GM23248 (cell line): ENCODE data around the gene SGTA. TPM values are rescaled to one million over a fixed set of nuclear protein-coding genes. Genes with fewer than 3 reads are reported as not detected.

Experiments used
- DNase-seq: peaks from one replicate; pipeline ENCODE4 v3.0.0-alpha.2; 2015
- H2AFZ ChIP-seq: fragments of 200-600 bp; sonication (generic); 2 replicates; pipeline ENCODE4 v1.6.1; 2016; ENCODE audit warnings: antibody characterized with exemption
- H3F3A ChIP-seq: fragments of 200-600 bp; sonication (generic); 2 replicates; pipeline ENCODE4 v1.6.1; 2016; ENCODE audit warnings: mild to moderate bottlenecking, antibody characterized with exemption, mixed run types; ENCODE audit not compliant: insufficient read depth
- H3K27ac ChIP-seq: fragments of 200-600 bp; sonication (generic); 2 replicates; pipeline ENCODE4 v1.5.1; 2016; ENCODE audit warnings: mild to moderate bottlenecking
- H3K27me3 ChIP-seq: fragments of 200-600 bp; sonication (generic); replicated peaks from 2 replicates; pipeline ENCODE4 v1.6.1; 2016; ENCODE audit warnings: mild to moderate bottlenecking; ENCODE audit not compliant: insufficient read depth
- H3K36me3 ChIP-seq: fragments of 200-600 bp; sonication (generic); 2 replicates; pipeline ENCODE4 v1.6.1; 2016; ENCODE audit warnings: low read depth, mild to moderate bottlenecking
- H3K4me1 ChIP-seq: fragments of 200-600 bp; sonication (generic); 2 replicates; pipeline ENCODE4 v1.6.1; 2016; ENCODE audit warnings: mild to moderate bottlenecking; ENCODE audit not compliant: insufficient read depth
- H3K4me2 ChIP-seq: fragments of 200-600 bp; sonication (generic); one replicate; pipeline ENCODE4 v1.6.1; 2016; ENCODE audit warnings: mild to moderate bottlenecking; ENCODE audit not compliant: unreplicated experiment
- H3K4me3 ChIP-seq: fragments of 200-600 bp; sonication (generic); 2 replicates; pipeline ENCODE4 v1.5.1; 2016; ENCODE audit warnings: mild to moderate bottlenecking
- H3K79me2 ChIP-seq: fragments of 200-600 bp; sonication (generic); 2 replicates; pipeline ENCODE4 v1.6.1; 2016; ENCODE audit warnings: mild to moderate bottlenecking; ENCODE audit not compliant: insufficient read depth
- H3K9ac ChIP-seq: fragments of 200-600 bp; sonication (generic); 2 replicates; pipeline ENCODE4 v1.6.1; 2016; ENCODE audit warnings: mild to moderate bottlenecking
- H3K9me2 ChIP-seq: fragments of 200-600 bp; sonication (generic); 2 replicates; pipeline ENCODE4 v1.6.1; 2016; ENCODE audit warnings: mixed run types, mild to moderate bottlenecking, moderate library complexity; ENCODE audit not compliant: insufficient read depth
- H3K9me3 ChIP-seq: fragments of 200-600 bp; sonication (generic); one replicate; pipeline ENCODE4 v1.6.1; 2017; ENCODE audit warnings: low read depth
- H4K20me1 ChIP-seq: fragments of 200-600 bp; sonication (generic); 2 replicates; pipeline ENCODE4 v1.6.0; 2016; ENCODE audit not compliant: insufficient read depth
- EZH2 ChIP-seq: fragments of 200-600 bp; sonication (generic); IDR thresholded peaks from 2 replicates; pipeline ENCODE4 v1.6.1; 2018; ENCODE audit warnings: antibody characterized with exemption, mild to moderate bottlenecking; ENCODE audit not compliant: insufficient read depth, poor library complexity, severe bottlenecking
- EZH2phosphoT487 ChIP-seq: fragments of 200-600 bp; sonication (generic); IDR thresholded peaks from 2 replicates; pipeline ENCODE4 v1.6.1; 2018; ENCODE audit warnings: antibody characterized with exemption, moderate library complexity, mild to moderate bottlenecking, low read depth; ENCODE audit not compliant: insufficient read depth
- WGBS, 2 experiments: methylation state at CpG; one replicate each; pipeline ENCODE4 v1.1.6; 2015 to 2017; ENCODE audit warnings: low lambda C conversion rate in 2 of 2, low coverage in 1 of 2; ENCODE audit errors: missing lambda C conversion rate in 2 of 2; 5-methylcytosine and 5-hydroxymethylcytosine counted together
- in situ Hi-C: fragments of 300-500 bp; cut with MboI; formaldehyde crosslinking; loops from 2 replicates; pipeline ENCODE4 v1.15.0; 2020
- polyA plus RNA-seq: library from polyadenylated mRNA; unstranded; fragments of >200 nt; fragmentation: Nextera tagmentation; extraction: Ambion mirVana; gene quantifications from 2 replicates; pipeline ENCODE4 v1.2.1, GENCODE V29; 2016
- total RNA-seq: library from RNA; depleted of rRNA; stranded (reverse); fragments of >200 nt; shearing (Covaris generic); gene quantifications from 2 replicates; pipeline ENCODE4 v1.2.3, GENCODE V29; 2014

The SGTA gene
- total and polyA plus RNA-seq, 2 experiments from 2014 or later: 57.5 to 66.2 TPM

GRCh38 chr19:2755811-2756210 lies 27.3 kb downstream of the SGTA start:
- H3K9me3 ChIP-seq: no peaks in the 10 kb centered on the region
- 95 to 96% methylated on average over 16 of the region's 16 CpGs for WGBS, 2 experiments
- in situ Hi-C loops: no loop called here

GRCh38 chr19:2755448-2755705 lies 27.7 kb downstream of the SGTA start:
- H3K79me2 ChIP-seq: no peaks in the 10 kb centered on the region
- DNase-seq: no peak
- no peaks in the 10 kb centered on the region for H3F3A ChIP-seq
- no peak overlapping the region for H3K4me3 ChIP-seq
- H3K9me3 ChIP-seq: no peaks in the 10 kb centered on the region
- no peak overlapping the region for H3K27ac ChIP-seq
- no peaks in the 10 kb centered on the region for H3K4me1 ChIP-seq
- no peak overlapping the region for H2AFZ ChIP-seq
- no peaks in the 10 kb centered on the region for H3K36me3 ChIP-seq
- H3K4me2 ChIP-seq: no peak overlapping the region
- H3K27me3 ChIP-seq: no peaks in the 10 kb centered on the region
- no peak for TF ChIP-seq EZH2phosphoT487
- TF ChIP-seq EZH2: no peak
- H4K20me1 ChIP-seq: no peaks in the 10 kb centered on the region
- no peaks in the 10 kb centered on the region for H3K9me2 ChIP-seq
- no peak overlapping the region for H3K9ac ChIP-seq
- WGBS, 2 experiments: 89 to 90% methylated on average over 7 to 16 of the region's 16 CpGs
- in situ Hi-C loops: no loop called here

More at GRCh38 chr19:2755811-2756210, 27.3 kb downstream of the SGTA start:
- TF ChIP-seq EZH2phosphoT487 (no peak), EZH2 (no peak)
- no peaks in the 10 kb centered on the region for H3F3A ChIP-seq
- no peak overlapping the region for H3K4me3 ChIP-seq
- no peak overlapping the region for H2AFZ ChIP-seq
- no peaks in the 10 kb centered on the region for H4K20me1 ChIP-seq
- H3K79me2 ChIP-seq: no peaks in the 10 kb centered on the region
- H3K27me3 ChIP-seq: no peaks in the 10 kb centered on the region
- no peak overlapping the region for H3K27ac ChIP-seq
- no peaks in the 10 kb centered on the region for H3K4me1 ChIP-seq
- H3K9ac ChIP-seq: no peak overlapping the region
- no peaks in the 10 kb centered on the region for H3K9me2 ChIP-seq
- H3K4me2 ChIP-seq: no peak overlapping the region
- H3K36me3 ChIP-seq: no peaks in the 10 kb centered on the region; the same call in 1 of the 2 replicates
- DNase-seq: no peak

DNA sequence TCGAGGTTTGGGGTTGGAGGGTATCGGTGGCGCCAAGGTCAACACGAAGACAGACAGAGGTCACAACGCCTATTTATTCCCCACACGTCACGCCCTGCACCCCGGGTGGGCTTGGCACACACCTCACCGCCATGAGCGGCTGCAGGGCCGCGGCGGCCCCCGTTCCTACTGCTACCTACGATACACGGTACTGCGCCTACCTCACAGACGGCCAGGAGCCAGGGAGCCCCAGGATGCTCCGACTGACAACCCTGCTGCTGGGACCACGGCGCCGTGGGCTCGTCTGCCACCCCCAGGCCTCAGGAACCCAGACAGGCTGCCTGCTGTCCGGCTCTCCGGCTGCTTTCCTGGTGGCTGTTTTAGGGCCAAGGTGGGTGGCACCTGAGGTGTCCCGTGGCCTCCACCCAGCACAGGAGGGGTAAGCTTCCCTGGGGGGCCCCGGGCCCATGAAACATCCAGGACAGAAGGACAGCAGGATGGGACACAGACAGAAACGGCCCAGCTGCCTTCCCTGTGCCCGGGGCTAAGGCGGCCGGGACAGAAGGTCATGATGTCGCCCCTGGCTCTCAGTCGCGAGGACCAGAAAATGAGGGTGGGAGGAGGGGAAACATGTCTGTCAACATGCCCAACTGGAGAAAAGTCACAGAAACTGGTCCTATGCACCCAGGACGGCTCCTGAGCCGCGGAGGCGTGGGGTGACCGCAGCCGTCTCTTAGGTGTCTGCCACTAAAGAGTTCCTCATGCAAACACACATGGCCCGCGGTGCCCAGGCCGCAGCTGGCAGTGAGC lies 28.2 kb downstream of the SGTA start:
- Histone ChIP-seq H3K9me2 (no peaks in the 10 kb centered on the region), H3K27me3 (no peaks in the 10 kb centered on the region), H3K4me1 (no peaks in the 10 kb centered on the region), H3K4me2 (no peak overlapping the region), H3K79me2 (no peaks in the 10 kb centered on the region), H3K9ac (no peak overlapping the region), H3K4me3 (no peak overlapping the region), H3K36me3 (no peaks in the 10 kb centered on the region), H3K9me3 (no peaks in the 10 kb centered on the region), H4K20me1 (no peaks in the 10 kb centered on the region), H2AFZ (no peak overlapping the region), H3F3A (no peaks in the 10 kb centered on the region), H3K27ac (no peak overlapping the region)
- 94 to 95% methylated on average over 40 to 43 of the region's 43 CpGs for WGBS, 2 experiments
- TF ChIP-seq EZH2phosphoT487: no peak
- TF ChIP-seq EZH2: no peak
- in situ Hi-C loops: loop anchor here (5.0 kb wide), 1 partner anchor 108 kb away; no protein-coding TSS in a partner anchor
- no peak for DNase-seq

DNA sequence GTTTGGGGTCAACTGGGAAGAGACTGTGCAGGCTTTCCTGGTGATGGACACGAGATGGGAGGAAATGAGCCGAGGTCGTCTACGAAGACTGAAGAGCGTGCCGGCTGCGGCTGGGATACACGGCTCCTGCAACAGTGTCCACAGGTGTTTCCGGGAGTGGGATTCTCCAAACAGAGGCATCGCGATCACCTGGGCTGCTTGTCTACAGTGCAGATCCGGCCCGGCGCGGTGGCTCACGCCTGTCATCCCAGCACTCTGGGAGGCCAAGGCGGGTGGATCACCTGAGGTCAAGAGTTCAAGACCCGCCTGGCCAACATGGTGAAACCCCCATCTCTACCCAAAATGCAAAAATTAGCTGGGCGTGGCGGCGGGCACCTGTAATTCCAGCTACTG lies 31.6 kb downstream of the SGTA start:
- H3K4me3 ChIP-seq: no peak overlapping the region
- no peaks in the 10 kb centered on the region for H3F3A ChIP-seq
- no peak overlapping the region for H3K27ac ChIP-seq
- 90 to 93% methylated on average over 12 to 21 of the region's 21 CpGs for WGBS, 2 experiments
- no peak overlapping the region for H3K4me2 ChIP-seq
- no peak overlapping the region for H2AFZ ChIP-seq
- H3K4me1 ChIP-seq: no peaks in the 10 kb centered on the region
- in situ Hi-C loops: loop anchor here (5.0 kb wide), 1 partner anchor 104 kb away; no protein-coding TSS in a partner anchor
- no peaks in the 10 kb centered on the region for H4K20me1 ChIP-seq
- H3K79me2 ChIP-seq: no peaks in the 10 kb centered on the region
- TF ChIP-seq EZH2: no peak
- TF ChIP-seq EZH2phosphoT487: no peak
- 0 out of 2 replicates have a peak, but pooled peaks cover under 1% of the 10 kb centered on the region for H3K27me3 ChIP-seq
- H3K9ac ChIP-seq: no peak overlapping the region
- H3K36me3 ChIP-seq: no peaks in the 10 kb centered on the region
- H3K9me3 ChIP-seq: no peaks in the 10 kb centered on the region
- no peaks in the 10 kb centered on the region for H3K9me2 ChIP-seq
- DNase-seq: no peak
